Stimulated activated CD8-positive, alpha-beta memory T cell treated with anti-CD3 and anti-CD28 coated beads, Interleukin-2, amount 100 ng/mL, for 1 hour (primary cell): Measurements from ENCODE around the gene ASCL2.
A peak's percentile ranks its signal among the peaks of the same experiment; 100 is the strongest.

Experiments
- DNase-seq, 2 donors: peaks; one replicate each; pipeline ENCODE4 v3.0.0-alpha.2; 2020; ENCODE audit warnings: low read depth in 2 of 2

The ASCL2 gene

GRCh38 chr11:2272228-2272945 lies 2.0 kb upstream of the ASCL2 start:
- DNase-seq, result no peak

DNA sequence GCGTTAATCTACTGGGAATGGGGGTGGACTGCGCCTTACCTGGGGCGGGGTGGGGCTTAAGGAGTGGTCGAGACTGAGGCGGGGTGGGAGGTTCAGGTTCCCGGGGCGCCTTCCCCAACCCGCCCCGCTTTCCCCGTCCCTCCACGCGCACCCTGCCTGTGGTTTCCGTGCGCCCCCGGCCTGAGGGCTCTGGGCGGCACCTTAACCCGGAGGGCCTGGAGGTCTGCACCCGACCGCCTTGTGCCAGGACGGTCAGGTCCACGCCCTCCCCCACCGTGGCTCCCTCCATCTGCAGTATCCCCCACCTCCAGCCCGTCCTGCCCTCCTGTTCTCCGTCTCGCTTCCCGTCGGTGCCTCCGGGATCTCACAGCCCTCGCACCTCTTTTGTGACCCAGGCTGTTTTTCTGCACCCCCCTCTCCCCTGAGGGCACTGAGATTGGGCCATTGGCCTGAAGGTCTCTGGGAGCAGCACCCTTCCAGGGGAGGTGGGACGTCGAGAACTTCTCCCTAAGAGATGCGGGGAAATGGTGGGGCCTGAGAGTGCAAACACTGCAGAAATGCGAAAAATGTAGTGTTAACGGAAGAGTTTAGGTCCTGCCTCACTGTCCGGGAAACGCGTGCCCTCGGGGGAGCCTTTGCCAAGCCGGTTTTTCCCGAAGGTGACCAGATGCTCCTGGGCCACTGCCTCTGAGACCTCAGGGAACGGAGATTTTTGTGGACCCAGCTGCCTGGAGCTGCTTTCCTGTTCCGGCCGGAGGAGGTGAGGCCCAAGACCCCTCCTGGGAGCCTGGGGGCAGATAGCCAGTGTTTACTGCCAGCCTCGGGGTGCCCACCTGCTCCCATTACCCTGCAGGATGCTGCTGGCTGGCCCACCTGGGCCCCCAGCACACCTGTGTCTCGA lies 1.2 kb upstream of the ASCL2 start:
- no peak for DNase-seq

DNA sequence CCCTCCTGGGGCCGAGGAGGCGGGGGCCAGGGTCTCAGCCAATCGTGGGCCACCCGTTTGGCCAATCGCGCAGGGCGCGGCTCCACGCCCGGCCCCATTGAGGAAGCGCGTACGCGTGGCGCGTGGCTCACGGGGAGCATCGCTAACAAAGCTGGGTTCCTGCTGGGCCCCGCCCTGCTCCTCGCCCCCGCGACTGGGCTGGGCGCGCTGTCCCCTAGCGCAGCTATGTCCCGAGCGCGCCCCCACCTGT lies 614 bp upstream of the ASCL2 start:
- DNase-seq, result peak in 1 of 2 donors; percentile 24

GRCh38 chr11:2269601-2270321 lies 627 bp downstream of the ASCL2 start:
- peak in 1 of 2 donors; percentile 22 for DNase-seq

GRCh38 chr11:2268729-2269600 lies 1.4 kb downstream of the ASCL2 start:
- DNase-seq, result peak; percentile 37 to 48

DNA sequence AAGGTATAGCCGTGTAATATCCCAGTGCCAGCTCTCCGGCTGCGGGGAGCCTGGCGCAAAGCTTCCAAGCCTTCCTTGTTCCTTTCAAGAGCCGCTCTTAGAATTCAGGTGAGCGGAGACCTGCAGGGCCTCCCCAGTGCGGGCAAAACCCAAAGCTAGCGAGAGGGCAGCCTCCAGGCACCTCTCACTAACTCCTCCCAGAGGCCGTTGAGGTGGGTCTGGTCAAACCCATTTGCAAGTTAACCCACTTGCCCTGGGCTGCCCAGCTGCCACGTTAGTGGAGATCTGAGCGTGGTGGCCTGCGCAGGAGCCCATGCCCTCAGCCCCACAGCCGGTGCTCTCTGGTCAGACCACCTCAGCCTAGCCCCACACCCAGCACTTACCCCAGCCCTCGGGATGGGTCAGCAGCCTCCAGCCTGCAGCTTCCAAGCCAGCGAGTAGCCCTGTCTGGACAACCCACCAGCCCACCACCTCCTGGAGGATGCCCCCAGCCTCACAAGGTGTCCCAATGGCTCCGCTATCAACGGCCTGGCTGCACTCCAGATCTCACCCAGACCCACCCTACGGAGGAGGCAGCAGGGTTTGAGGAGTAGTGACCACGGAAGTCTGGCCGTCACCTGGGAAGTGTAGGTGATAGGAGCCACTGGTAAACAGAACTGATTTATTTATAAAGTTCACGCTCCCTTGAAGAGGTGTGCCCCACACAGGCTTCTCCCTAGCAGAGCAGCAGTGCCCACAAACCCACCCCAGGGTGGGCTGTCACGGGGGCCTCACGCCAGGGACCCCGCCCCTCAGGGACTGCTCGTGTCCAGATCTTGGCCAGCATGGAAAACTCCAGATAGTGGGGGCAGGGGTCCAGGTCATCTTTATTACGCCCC lies 2.3 kb downstream of the ASCL2 start:
- no peak for DNase-seq

DNA sequence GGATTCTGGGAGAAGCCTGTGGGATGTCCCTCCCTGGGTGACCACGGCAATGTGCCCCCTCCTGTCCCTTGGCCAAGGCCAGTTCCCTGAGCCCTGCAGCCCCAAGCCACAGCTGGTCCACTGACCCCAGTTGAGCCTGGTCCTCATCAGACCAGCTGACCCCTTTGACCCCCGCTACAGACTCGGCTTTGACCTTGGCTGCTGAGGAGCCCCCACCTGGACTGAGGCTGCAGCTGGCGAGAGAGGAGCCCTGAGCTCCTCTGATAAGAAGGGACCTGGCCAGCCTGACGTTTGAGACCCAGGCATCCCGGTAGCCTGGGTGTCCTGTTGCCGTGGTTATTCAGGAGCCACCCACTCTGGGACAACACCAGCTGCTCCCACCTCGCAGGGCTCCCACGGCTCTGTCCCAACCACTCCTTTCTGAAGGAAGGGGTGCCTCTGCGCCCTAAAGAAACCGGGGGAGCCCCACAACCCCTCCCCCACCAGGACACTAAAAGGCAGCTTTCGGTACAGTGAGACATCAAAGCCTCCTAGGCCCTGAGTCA lies 3.0 kb downstream of the ASCL2 start:
- no peak for DNase-seq

DNA sequence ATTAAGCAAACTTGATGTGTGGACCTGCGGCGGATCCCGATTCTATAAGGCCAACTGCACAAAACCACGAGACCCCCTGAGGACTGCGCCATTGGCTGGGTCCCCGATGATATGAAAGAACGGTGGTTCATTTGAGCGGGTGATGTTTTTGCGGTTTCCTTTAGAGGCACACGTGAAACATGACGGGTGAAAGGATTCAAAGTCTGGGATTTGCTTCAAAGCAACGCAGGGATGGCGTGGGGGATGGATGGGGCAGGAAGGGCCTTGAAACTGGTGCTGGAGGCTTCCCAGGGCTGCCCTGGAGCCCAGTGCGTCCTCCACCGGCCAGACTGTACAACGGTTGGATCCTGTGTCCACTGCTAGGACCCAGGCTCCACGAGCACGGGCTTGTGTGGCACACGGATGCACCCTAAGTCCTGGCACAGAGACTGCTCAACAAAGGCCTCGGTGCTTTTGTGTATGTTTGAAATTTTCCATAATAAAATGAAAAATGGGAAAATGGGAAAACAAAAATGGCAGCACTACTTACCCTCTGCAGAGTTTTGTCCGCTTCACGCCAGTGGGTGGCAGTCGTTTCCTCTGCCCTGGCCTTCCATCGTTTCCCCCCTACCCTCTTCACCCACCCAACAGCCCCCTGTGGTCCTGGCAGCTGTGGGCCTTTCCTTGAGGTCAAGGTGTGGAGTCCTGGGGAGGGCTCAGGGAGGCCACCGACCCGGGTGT lies 3.6 kb downstream of the ASCL2 start:
- no peak for DNase-seq

GRCh38 chr11:2265854-2266585 lies 4.4 kb downstream of the ASCL2 start:
- no peak for DNase-seq

DNA sequence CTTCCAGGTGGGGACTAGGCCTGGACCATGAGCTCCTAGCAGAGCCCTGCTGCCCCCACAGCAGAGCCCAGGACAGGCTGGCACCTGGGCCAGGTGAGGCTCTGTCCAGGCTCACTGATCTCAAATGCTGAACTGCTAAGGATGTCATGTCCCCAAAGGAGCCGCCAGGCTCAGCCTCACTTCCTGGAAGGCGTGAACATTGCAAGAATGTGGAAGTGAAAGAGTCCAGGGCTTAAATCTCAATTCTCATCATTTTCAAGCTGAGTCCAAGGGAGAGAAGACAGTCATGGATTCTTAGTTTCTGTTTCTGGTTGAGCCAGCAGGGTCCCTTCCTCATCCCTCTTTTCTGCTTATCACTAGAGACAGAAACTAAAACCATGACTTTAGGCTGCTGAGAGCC lies 5.0 kb downstream of the ASCL2 start:
- DNase-seq, result no peak

DNA sequence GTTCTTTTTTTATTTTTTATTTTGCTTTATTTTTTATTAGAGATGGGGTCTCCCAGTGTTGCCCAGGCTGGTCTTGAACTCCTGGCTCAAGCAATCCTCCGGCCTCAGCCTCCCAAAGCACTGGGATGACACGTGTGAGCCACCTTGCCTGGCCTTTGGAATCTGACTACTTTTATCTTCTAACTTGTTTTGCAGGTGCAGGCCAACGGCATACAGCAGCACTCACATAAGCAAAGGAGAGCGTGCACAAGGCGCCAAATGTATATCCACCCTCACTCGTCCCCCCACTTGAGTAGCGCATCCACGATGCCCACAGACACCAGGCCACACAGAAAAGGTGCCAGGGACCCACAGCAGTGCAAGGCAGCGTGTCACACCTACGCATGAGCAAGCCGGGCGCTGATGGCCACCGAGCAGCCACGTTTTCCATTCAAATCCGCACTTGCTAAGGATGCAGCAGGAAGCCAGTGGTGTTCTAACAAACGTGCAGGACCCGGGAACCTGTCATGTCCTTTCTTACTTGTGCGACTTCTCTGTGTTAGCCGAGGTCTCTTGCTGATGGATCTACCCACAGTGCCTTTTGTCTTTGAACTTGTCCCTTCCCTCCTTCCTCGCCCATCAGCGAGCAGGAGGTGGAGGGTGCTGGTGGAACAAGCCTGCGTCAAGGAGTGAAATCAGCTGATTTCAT lies 5.9 kb downstream of the ASCL2 start:
- DNase-seq, result no peak

GRCh38 chr11:2263724-2264360 lies 6.5 kb downstream of the ASCL2 start:
- no peak for DNase-seq

- DNase-seq, result no peak
Observed at GRCh38 chr11:2263071-2263565, 7.3 kb downstream of the ASCL2 start.

DNA sequence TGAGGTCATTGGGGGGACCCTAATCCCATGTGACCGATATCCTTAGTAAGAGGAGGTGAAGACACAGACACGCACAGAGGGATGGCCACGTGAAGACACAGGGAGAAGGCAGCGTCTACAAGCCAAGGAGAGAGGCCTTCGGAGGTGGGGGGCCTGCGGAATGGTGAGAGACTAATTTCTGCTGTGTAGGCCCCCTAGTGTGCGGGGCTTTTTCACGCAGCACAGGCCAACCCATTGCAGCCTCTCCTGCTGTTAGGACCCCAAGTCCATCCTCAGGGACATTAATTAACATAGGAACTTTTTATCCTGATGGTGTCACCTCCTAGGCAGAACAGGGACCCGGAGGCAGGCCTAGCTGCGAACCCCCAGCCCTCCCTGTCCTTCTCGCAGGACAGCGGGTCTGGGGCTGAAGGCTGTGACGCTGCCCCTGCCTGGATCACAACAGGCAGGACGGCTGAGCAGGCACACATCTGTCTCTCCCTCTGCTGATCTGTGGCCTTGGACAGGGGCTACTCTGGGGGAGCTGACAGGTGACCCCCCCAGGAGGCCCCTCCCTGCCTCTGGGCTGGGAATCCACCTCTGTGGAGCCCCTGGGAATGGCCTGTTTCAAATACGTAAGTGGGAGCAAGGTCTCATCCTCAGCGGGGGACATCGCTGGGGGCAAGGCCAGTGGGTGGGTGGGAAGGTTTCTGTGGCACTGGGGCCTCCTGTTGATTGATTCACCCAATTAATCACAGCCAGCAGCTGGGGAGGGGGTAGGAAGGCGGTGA lies 7.9 kb downstream of the ASCL2 start:
- DNase-seq, result no peak

- no peak for DNase-seq
Observed at GRCh38 chr11:2261436-2262230, 8.8 kb downstream of the ASCL2 start.
